Heart right ventricle (tissue), 16 donors: ENCODE results near the gene PTGES2. TPM values are rescaled to one million over a fixed set of nuclear protein-coding genes. Genes with fewer than 3 reads are reported as not detected.

Experiments
- ATAC-seq, 8 donors: fragments of 200-7000 bp; cut with Tn5 transposase; one replicate each; pipeline ENCODE4 v1.9.1; 2020; ENCODE audit warnings: mild to moderate bottlenecking in 8 of 8, moderate library complexity in 8 of 8, moderate number of reproducible peaks in 1 of 8
- DNase-seq, 2 donors: peaks; one replicate each; pipeline ENCODE4 v3.0.0-alpha.2; 2020
- H3K27ac ChIP-seq, 10 donors: fragments of 200-600 bp; sonication (generic) in 2 of 10; one replicate each; pipeline versions ENCODE4 v1.5.0 to v1.8.0; 2020 to 2022; ENCODE audit warnings: mild to moderate bottlenecking in 3 of 10
- H3K27me3 ChIP-seq, 7 donors: fragments of 200-600 bp; one replicate each; pipeline ENCODE4 v1.8.0; 2021 to 2022; ENCODE audit warnings: mild to moderate bottlenecking in 2 of 7
- H3K36me3 ChIP-seq, 9 donors: fragments of 200-600 bp; sonication (generic) in 1 of 9; one replicate each; pipeline versions ENCODE4 v1.5.0 to v1.8.0; 2020 to 2022; ENCODE audit warnings: mild to moderate bottlenecking in 2 of 9
- H3K4me1 ChIP-seq, 9 donors: fragments of 200-600 bp; sonication (generic) in 1 of 9; one replicate each; pipeline versions ENCODE4 v1.5.0 to v1.8.0; 2020 to 2022; ENCODE audit warnings: mild to moderate bottlenecking in 4 of 9
- H3K4me3 ChIP-seq, 10 donors: fragments of 200-600 bp; sonication (generic) in 2 of 10; one replicate each; pipeline versions ENCODE4 v1.5.0 to v1.8.0; 2020 to 2022; ENCODE audit warnings: mild to moderate bottlenecking in 7 of 10, moderate library complexity in 2 of 10
- H3K9me3 ChIP-seq, 11 donors: fragments of 200-600 bp in 10 of 11; sonication (generic) in 2 of 11; one replicate each; pipeline versions ENCODE4 v1.5.0 to v1.8.0; 2013 to 2022; ENCODE audit warnings: mild to moderate bottlenecking in 2 of 11, control low read depth in 1 of 11, moderate library complexity in 1 of 11
- WGBS, 2 donors: extraction: QIAGEN DNeasy Blood & Tissue Kit; methylation state at CpG; one replicate each; pipeline ENCODE4 v1.1.7; 2013; ENCODE audit warnings: inconsistent platforms in 1 of 2; 5-methylcytosine and 5-hydroxymethylcytosine counted together
- intact Hi-C, 10 donors: fragments of 100-400 bp; cut with DNase I; formaldehyde crosslinking; loops; one replicate each; pipeline versions ENCODE4 v1.11.1 to v1.14.2; 2022
- polyA plus RNA-seq, 2 donors: library from polyadenylated mRNA; stranded (reverse); fragments of 200-250 nt; gene quantifications; one replicate each; pipeline ENCODE4 v1.2.3, GENCODE V29; 2013
- total RNA-seq, 10 donors: library from RNA; stranded (reverse); fragmentation: NEBNext Ultra II Directional in 3 of 10; extraction: Animal tissue kit (Norgen Biotek cat#: 25700) in 3 of 10; gene quantifications; one replicate each; pipeline versions ENCODE4 v1.2.1 to v1.2.4, GENCODE V29; 2021 to 2023
- TF ChIP-seq, protein P1 (sequence below), 9 donors: fragments of 200-600 bp; sonication (generic) in 2 of 9; IDR thresholded peaks; one replicate each; pipeline versions ENCODE4 v1.5.0 to v1.8.0; 2021 to 2022; ENCODE audit warnings: antibody characterized with exemption in 9 of 9, mild to moderate bottlenecking in 5 of 9, moderate library complexity in 1 of 9
- donor health status: Arrhythmogenic right ventricular cardiomyopathy.
- donor health status: ischemic (EF 13 %, LVEDD 7.1; RV severe dilation, severe dysfunction).
- donor health status: healthy with polysubstance abuse.
- donor health status: DM: no; HTN: yes; CAD: no.
- donor health status: DM: no; HTN: no; CAD: no.
- donor health status: ischemic (EF 25% LVEDD 6.9; RV normal size, moderate dysfunction).
- donor health status: ischemic (EF 25% LVEDD 5.7; RV mildly dilated, moderate dysfunction).
- donor health status: healthy.
- donor health status: DM: yes; HTN: yes; CAD: no.
- donor health status: Ischemic cardiomyopathy.
- donor health status: ischemic (EF 35%, LVEDD 5.7; RV mildly dilated, moderate dysfunction).
- donor health status: nonischemic (EF 11% LVEDD 7.7; RV severe dilation, severe dysfunction).
- donor health status: DM: yes; HTN: yes; CAD: no.
- donor health status: PGD.
- donor health status: ischemic (EF 29% LVEDD 5.4; RV normal size, mild dysfunction).
- donor health status: nonischemic (EF 23%, LVEDD 6.1; RV moderate dilation, normal function).

The PTGES2 gene
- total and polyA plus RNA-seq, 12 donors: 117 to 166 (median 147) TPM

GRCh38 chr9:128100581-128100980, 26.9 kb downstream of the PTGES2 start:
- WGBS, 2 donors: 75% methylated on average over 10 of the region's 10 CpGs
- no peak for ATAC-seq

GRCh38 chr9:128099932-128100491, 27.5 kb downstream of the PTGES2 start:
- H3K4me1 ChIP-seq: peaks cover 31 to 83% (median 64%) of the 10 kb centered on the region in 9 donors
- 54 to 63% methylated on average over 16 of the region's 16 CpGs for WGBS, 2 donors
- intact Hi-C loops: no loop called here
- no peaks in the 10 kb centered on the region for H3K9me3 ChIP-seq
- H3K36me3 ChIP-seq: peaks cover 0 to 49% (median 29%) of the 10 kb centered on the region in 9 donors
- H3K4me3 ChIP-seq: peak overlapping the region in 9 of 10 donors; percentile 37 to 61 (median 54)
- no peaks in the 10 kb centered on the region for H3K27me3 ChIP-seq
- peak overlapping the region; percentile 70 to 97 (median 91) for H3K27ac ChIP-seq
- peak in 6 of 8 donors; percentile 6 to 63 (median 32) for ATAC-seq
- peak in 1 of 2 donors; percentile 65 for DNase-seq
- TF ChIP-seq, protein P1, sequence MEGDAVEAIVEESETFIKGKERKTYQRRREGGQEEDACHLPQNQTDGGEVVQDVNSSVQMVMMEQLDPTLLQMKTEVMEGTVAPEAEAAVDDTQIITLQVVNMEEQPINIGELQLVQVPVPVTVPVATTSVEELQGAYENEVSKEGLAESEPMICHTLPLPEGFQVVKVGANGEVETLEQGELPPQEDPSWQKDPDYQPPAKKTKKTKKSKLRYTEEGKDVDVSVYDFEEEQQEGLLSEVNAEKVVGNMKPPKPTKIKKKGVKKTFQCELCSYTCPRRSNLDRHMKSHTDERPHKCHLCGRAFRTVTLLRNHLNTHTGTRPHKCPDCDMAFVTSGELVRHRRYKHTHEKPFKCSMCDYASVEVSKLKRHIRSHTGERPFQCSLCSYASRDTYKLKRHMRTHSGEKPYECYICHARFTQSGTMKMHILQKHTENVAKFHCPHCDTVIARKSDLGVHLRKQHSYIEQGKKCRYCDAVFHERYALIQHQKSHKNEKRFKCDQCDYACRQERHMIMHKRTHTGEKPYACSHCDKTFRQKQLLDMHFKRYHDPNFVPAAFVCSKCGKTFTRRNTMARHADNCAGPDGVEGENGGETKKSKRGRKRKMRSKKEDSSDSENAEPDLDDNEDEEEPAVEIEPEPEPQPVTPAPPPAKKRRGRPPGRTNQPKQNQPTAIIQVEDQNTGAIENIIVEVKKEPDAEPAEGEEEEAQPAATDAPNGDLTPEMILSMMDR (IDR thresholded peaks at IDR 0.05): no peak

More at GRCh38 chr9:128100581-128100980, 26.9 kb downstream of the PTGES2 start:
- intact Hi-C loops: no loop called here
- Histone ChIP-seq H3K36me3 (peaks cover 0 to 55% (median 32%) of the 10 kb centered on the region in 9 donors), H3K9me3 (no peaks in the 10 kb centered on the region), H3K4me3 (peak overlapping the region in 8 of 10 donors; percentile 10 to 61 (median 57)), H3K27me3 (no peaks in the 10 kb centered on the region), H3K4me1 (peaks cover 31 to 77% (median 58%) of the 10 kb centered on the region in 9 donors), H3K27ac (peak overlapping the region; percentile 70 to 97 (median 91))
- DNase-seq: no peak
- TF ChIP-seq, protein P1 (IDR thresholded peaks at IDR 0.05): no peak

DNA sequence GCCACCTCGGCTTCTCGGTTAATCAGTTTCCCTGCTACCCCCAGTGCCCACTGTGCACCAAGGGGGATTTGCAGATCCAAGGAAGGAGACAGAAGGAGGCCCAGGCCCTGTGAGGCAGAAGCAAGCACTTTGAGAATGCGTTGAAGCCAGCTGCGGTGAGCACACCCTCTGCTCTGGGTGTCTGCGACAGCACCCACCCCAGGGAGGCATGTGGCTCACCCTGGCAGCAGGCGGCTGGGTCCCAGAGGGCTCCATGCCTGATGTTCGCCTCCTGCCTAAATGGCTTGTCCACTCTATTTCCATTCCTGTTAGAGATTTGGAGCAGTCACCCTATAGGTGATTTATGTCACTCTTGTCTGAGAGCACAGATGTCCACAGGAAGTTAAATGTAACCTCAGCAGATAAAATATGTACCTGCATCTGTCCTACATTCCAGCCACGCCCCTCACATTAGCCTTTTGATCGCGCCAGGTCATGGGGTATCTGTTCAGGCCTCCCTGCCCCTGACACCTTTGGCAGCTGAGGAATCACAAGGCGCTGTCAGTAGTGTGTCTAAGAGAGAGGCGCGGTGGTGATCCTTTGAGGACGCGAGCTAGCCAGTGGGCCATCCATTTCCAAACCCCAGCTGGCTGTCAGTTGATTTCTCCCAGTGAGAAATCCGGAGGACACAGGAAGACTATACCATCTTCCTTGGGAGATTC, 28.1 kb downstream of the PTGES2 start:
- 45 to 48% methylated on average over 16 of the region's 16 CpGs for WGBS, 2 donors
- Histone ChIP-seq H3K4me1 (peaks cover 36 to 89% (median 68%) of the 10 kb centered on the region in 9 donors), H3K27ac (peak overlapping the region; percentile 70 to 97 (median 91)), H3K4me3 (peak overlapping the region; percentile 30 to 61 (median 52)), H3K9me3 (no peaks in the 10 kb centered on the region), H3K36me3 (peaks cover 0 to 43% (median 26%) of the 10 kb centered on the region in 9 donors), H3K27me3 (no peaks in the 10 kb centered on the region)
- intact Hi-C loops: no loop called here
- DNase-seq (no peak), ATAC-seq (peak in 3 of 8 donors; percentile 7 to 14 (median 11))
- TF ChIP-seq, protein P1 (IDR thresholded peaks at IDR 0.05): no peak

DNA sequence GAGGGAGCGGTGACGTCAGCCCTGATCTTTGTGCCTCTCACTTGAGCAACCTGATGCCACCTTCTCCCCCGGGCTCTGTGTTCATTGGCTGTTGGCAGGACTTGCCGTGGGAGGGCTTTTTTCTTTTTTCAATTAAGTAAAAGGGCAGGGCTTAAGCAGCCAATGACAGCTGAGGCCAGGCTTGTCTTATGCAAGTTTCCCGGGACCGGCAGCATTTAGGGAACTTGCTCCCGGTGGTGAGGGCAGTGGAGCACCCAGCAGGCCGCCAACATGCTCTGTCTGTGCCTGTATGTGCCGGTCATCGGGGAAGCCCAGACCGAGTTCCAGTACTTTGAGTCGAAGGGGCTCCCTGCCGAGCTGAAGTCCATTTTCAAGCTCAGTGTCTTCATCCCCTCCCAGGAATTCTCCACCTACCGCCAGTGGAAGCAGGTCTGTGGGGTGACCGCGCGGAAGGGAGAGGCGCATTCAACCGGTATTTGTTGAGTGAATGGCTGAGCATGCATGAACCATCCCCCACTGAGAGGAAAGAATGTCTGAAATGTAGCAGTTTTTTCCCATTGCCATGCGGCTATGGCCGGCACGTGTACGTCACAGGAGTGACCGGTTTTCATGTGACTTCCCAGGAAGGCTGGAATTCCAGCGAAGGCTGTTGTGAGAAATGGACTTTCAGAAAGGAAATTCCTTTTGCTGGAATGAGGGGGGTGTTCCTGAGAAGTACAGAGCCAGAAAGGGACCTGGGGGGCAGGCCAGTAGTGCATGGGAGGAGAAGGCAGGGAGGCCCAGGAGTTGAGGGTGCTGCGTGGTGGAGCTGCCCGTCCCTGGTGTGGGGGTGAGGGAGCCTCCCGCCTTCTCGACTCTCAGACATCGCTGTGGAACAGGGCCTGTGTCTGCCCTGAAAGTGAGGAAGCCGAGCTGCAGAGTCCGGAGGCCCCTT, 29.0 kb downstream of the PTGES2 start:
- 6% methylated on average over 32 of the region's 32 CpGs for WGBS, 2 donors
- Histone ChIP-seq H3K36me3 (peaks cover 0 to 34% (median 18%) of the 10 kb centered on the region in 9 donors), H3K4me3 (peak overlapping the region; percentile 30 to 61 (median 52)), H3K27me3 (no peaks in the 10 kb centered on the region), H3K9me3 (no peaks in the 10 kb centered on the region), H3K27ac (peak overlapping the region; percentile 70 to 97 (median 91)), H3K4me1 (peaks cover 37 to 96% (median 70%) of the 10 kb centered on the region in 9 donors)
- TF ChIP-seq, protein P1 (IDR thresholded peaks at IDR 0.05): no peak
- peak; percentile 82 to 91 for DNase-seq
- intact Hi-C loops: no loop called here
- peak; percentile 53 to 83 (median 74) for ATAC-seq
